ENCODE data around the gene TRPM3.

DNA sequence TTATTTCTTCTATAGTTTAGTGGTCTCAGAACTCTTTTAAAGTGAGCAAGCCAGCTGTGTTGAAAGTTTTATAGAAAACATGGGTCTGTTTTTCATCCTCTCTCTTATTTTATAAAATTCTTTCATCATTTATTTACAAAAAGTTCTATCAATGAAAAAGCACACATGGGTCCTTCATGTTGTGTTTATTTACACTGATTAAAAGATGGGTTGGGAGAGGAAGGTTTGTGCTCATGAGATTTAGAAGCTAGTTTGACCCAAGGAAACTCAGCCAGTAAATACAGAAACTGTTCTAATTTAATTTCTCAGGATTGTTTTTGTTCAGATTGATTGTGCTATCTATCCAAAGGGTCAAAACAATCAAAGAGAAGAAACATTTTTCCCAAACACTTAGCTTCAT is 528.2 kb downstream of the TRPM3 start:
- no peak for TF ChIP-seq POLR2AphosphoS5 (IDR thresholded peaks at IDR 0.05)
- TF ChIP-seq, protein P1, sequence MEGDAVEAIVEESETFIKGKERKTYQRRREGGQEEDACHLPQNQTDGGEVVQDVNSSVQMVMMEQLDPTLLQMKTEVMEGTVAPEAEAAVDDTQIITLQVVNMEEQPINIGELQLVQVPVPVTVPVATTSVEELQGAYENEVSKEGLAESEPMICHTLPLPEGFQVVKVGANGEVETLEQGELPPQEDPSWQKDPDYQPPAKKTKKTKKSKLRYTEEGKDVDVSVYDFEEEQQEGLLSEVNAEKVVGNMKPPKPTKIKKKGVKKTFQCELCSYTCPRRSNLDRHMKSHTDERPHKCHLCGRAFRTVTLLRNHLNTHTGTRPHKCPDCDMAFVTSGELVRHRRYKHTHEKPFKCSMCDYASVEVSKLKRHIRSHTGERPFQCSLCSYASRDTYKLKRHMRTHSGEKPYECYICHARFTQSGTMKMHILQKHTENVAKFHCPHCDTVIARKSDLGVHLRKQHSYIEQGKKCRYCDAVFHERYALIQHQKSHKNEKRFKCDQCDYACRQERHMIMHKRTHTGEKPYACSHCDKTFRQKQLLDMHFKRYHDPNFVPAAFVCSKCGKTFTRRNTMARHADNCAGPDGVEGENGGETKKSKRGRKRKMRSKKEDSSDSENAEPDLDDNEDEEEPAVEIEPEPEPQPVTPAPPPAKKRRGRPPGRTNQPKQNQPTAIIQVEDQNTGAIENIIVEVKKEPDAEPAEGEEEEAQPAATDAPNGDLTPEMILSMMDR (IDR thresholded peaks at IDR 0.05 in 8 of 11, conservative IDR thresholded peaks at IDR 0.05 in 3 of 11): no peak

All from spleen (tissue), 7 donors.